Measurements from ENCODE around the gene YARS1. TPM values are rescaled to one million over a fixed set of nuclear protein-coding genes. Genes with fewer than 3 reads are reported as not detected.
A peak's percentile ranks its signal among the peaks of the same experiment; 100 is the strongest.

Gene YARS1
- total and polyA plus RNA-seq, 2 of the 13 experiments (the other 11 are each of a cell fraction or from before 2014, with no cell fraction given), result 50.1 to 113 TPM

- TF ChIP-seq RARG (CRISPR knock-in tag; IDR thresholded peaks at IDR 0.05; ENCODE audit: low read depth) (0 out of 2 replicates have a peak, but pooled peaks have one; percentile 18), ZNF740 (CRISPR knock-in tag; IDR thresholded peaks at IDR 0.05) (0 out of 2 replicates have a peak, but pooled peaks have one; percentile 20), ZFP37 (CRISPR knock-in tag; IDR thresholded peaks at IDR 0.05; ENCODE audit: borderline replicate concordance) (no peak), GZF1 (CRISPR knock-in tag; IDR thresholded peaks at IDR 0.05) (peak; percentile 9; the same call in 1 of the 2 replicates), RBM22 (optimal IDR thresholded peaks at IDR 0.05; ENCODE audit: low read length) (peak; percentile 22), ZNF564 (CRISPR knock-in tag; IDR thresholded peaks at IDR 0.05) (0 out of 2 replicates have a peak, but pooled peaks have one; percentile 12), PHF21A (CRISPR knock-in tag; IDR thresholded peaks at IDR 0.05) (0 out of 2 replicates have a peak, but pooled peaks have one; percentile 45), ZNF780A (CRISPR knock-in tag; IDR thresholded peaks at IDR 0.05) (no peak)
Measured at GRCh38 chr1:32816676-32817158, 441 bp downstream of the YARS1 start (continued).

- in situ Hi-C loops (cut with HindIII; ENCODE audit: extremely low pct_ligation_motif_present, low pct_unique_long_range_greater_than_20kb), result no loop called here
- WGBS (ENCODE audit: low lambda C conversion rate), result 66% methylated on average over 11 of the region's 11 CpGs
- no peak for TF ChIP-seq SKI (IDR thresholded peaks at IDR 0.05; ENCODE audit: partially characterized antibody)
- TF ChIP-seq U2AF1 (optimal IDR thresholded peaks at IDR 0.05; ENCODE audit: low read depth, low read length), result no peak
- no peak for TF ChIP-seq KLF16 (CRISPR knock-in tag; IDR thresholded peaks at IDR 0.05)
- TF ChIP-seq SAP130 (CRISPR knock-in tag; IDR thresholded peaks at IDR 0.05; ENCODE audit: low read depth), result peak; percentile 54
- no peak for TF ChIP-seq FUBP1 (CRISPR knock-in tag; IDR thresholded peaks at IDR 0.05; ENCODE audit: borderline replicate concordance)
- no peak for TF ChIP-seq ATF6 (CRISPR knock-in tag; conservative IDR thresholded peaks at IDR 0.05)
- no peak for TF ChIP-seq IRF2 (CRISPR knock-in tag; IDR thresholded peaks at IDR 0.05)
- TF ChIP-seq JDP2 (CRISPR knock-in tag; IDR thresholded peaks at IDR 0.05; ENCODE audit: borderline replicate concordance), result no peak
- TF ChIP-seq ZNF780A (CRISPR knock-in tag; IDR thresholded peaks at IDR 0.05), result no peak
- 0 out of 2 replicates have a peak, but pooled peaks have one; percentile 18 for TF ChIP-seq RARA (CRISPR knock-in tag; IDR thresholded peaks at IDR 0.05)
- peak; percentile 46; the same call in 1 of the 2 replicates for TF ChIP-seq LCORL (IDR thresholded peaks at IDR 0.05)
- peak; percentile 40; the same call in 1 of the 2 replicates for TF ChIP-seq LCORL (CRISPR knock-in tag; IDR thresholded peaks at IDR 0.05)
Measured at GRCh38 chr1:32813941-32814739, 3.0 kb downstream of the YARS1 start.

More at GRCh38 chr1:32813941-32814739, 3.0 kb downstream of the YARS1 start:
- H3K27me3 ChIP-seq (ENCODE audit: control insufficient read depth in 1 of 2, insufficient read depth in 2 of 2, low read length in 2 of 2), result peaks cover 0 to 5% of the 10 kb centered on the region in 2 experiments; a peak in 1 of 5 replicates
- H3K9me3 ChIP-seq (ENCODE audit: low read length), result no peaks in the 10 kb centered on the region
- no peak overlapping the region for H3K4me3 ChIP-seq (replicated peaks in 1 of 3; ENCODE audit: insufficient read depth in 1 of 3, low read depth in 2 of 3, low read length in 3 of 3)
- peaks cover 29% of the 10 kb centered on the region for H4K20me1 ChIP-seq (ENCODE audit: insufficient read depth, low read length)
- POLR2A ChIA-PET, result no interaction called here
- no peak overlapping the region for H2AFZ ChIP-seq (ENCODE audit: low read length)
- BruUV-seq (replicated peaks), result TSS peak; percentile 6
- H3K79me2 ChIP-seq (ENCODE audit: insufficient read depth, low read length), result peaks cover 76% of the 10 kb centered on the region
- peaks cover 8 to 37% of the 10 kb centered on the region in 2 experiments; a peak in 4 of 5 replicates for H3K36me3 ChIP-seq (replicated peaks in 1 of 2; ENCODE audit: control insufficient read depth in 1 of 2, insufficient read depth in 2 of 2, low read length in 2 of 2)
- no peak for ATAC-seq
- intact Hi-C loops (cut with micrococcal nuclease; ENCODE audit: unreplicated experiment), result no loop called here
- peak; percentile 47 for DNase-seq (ENCODE audit: low spot score)
- peak overlapping the region; percentile 43 for H3K27ac ChIP-seq (ENCODE audit: extremely low read length, insufficient read depth, low read length)
- peak overlapping the region; percentile 19; the same call in 1 of the 2 replicates for H3K9ac ChIP-seq (ENCODE audit: insufficient read depth, low read depth, low read length)
- peaks cover 53% of the 10 kb centered on the region for H3K4me1 ChIP-seq (ENCODE audit: insufficient read depth, low read length)
- no peak for FAIRE-seq
- CTCF ChIA-PET (ENCODE audit: low intra/inter-chr PET ratio, low total read pairs), result no interaction called here
- peak overlapping the region; percentile 88 for H3K4me2 ChIP-seq (ENCODE audit: low read depth, low read length)

Measured in HepG2 (cell line).